HCT116 (cell line): ENCODE results near the gene ZHX3. TPM values are rescaled to one million over a fixed set of nuclear protein-coding genes. Genes with fewer than 3 reads are reported as not detected.

ENCODE experiments used
- ATAC-seq: fragments of 200-7000 bp; cut with Tn5 transposase; 2 replicates; pipeline ENCODE4 v1.9.1; 2020; ENCODE audit warnings: mild to moderate bottlenecking, moderate library complexity
- BruUV-seq: library from RNA; stranded (reverse); fragments of 400-500 nt; replicated peaks from 2 replicates; lab custom pipeline; 2021; lab: Mats Ljungman, UMichigan
- CTCF ChIA-PET: fragments of 300-600 bp; sonication (Branson Sonifier 250); formaldehyde crosslinking; loops from one replicate; lab custom pipeline; 2021; ENCODE audit warnings: antibody characterized with exemption; lab: Charles Lee
- POLR2A ChIA-PET: fragments of 300-600, 350-600 bp; sonication (Branson Sonifier 250); formaldehyde crosslinking; loops from one replicate; lab custom pipeline; 2021; ENCODE audit warnings: antibody characterized with exemption; lab: Charles Lee
- RAD21 ChIA-PET, 2 experiments: fragments of 300-600 bp; sonication (Branson Sonifier 250); formaldehyde crosslinking; loops; one replicate each; lab custom pipeline; 2023; ENCODE audit warnings: low total read pairs in 2 of 2; ENCODE audit not compliant: uncharacterized antibody in 2 of 2, unreplicated experiment in 2 of 2, low non-redundant PET in 1 of 2; lab: Charles Lee
- DNase-seq: peaks from one replicate; pipeline ENCODE4 v3.0.0-alpha.2; 2010; ENCODE audit warnings: low read depth, low spot score
- H2AFZ ChIP-seq: fragments of 200-600 bp; shearing (Covaris generic), sonication (generic); 2 replicates; pipeline ENCODE4 v1.6.1; 2017; ENCODE audit warnings: low read depth, mixed run types, mixed read lengths, antibody characterized with exemption, low read length; ENCODE audit not compliant: poor library complexity, severe bottlenecking
- H3K27ac ChIP-seq: 2 replicates; pipeline ENCODE4 v1.5.1; 2012; ENCODE audit warnings: low read depth, low read length
- H3K27me3 ChIP-seq: fragments of 200-600 bp; sonication (generic); 2 replicates; pipeline ENCODE4 v1.6.1; 2016; ENCODE audit warnings: mixed run types, low read length, mixed read lengths; ENCODE audit not compliant: insufficient read depth
- H3K36me3 ChIP-seq, 2 experiments: fragments of 200-500 bp in 1 of 2; fragments of 200-600 bp in 1 of 2; sonication (Bioruptor generic) in 1 of 2; sonication (generic) in 1 of 2; 2 replicates each; pipeline versions ENCODE4 v1.5.1 to v1.6.1; 2014 to 2016; ENCODE audit warnings: low read length in 2 of 2, inconsistent platforms in 1 of 2, mixed read lengths in 1 of 2, mixed run types in 1 of 2; ENCODE audit not compliant: insufficient read depth in 2 of 2, control insufficient read depth in 1 of 2
- H3K4me1 ChIP-seq, 2 experiments: fragments of 200-600 bp in 1 of 2; sonication (generic) in 1 of 2; 2 replicates each; pipeline versions ENCODE4 v1.5.1 to v1.6.1; 2012 to 2017; ENCODE audit warnings: low read length in 2 of 2, inconsistent platforms in 1 of 2, mild to moderate bottlenecking in 1 of 2, mixed read lengths in 1 of 2, mixed run types in 1 of 2, moderate library complexity in 1 of 2; ENCODE audit not compliant: insufficient read depth in 2 of 2, control insufficient read depth in 1 of 2
- H3K4me2 ChIP-seq: fragments of 200-600 bp; sonication (generic); 2 replicates; pipeline ENCODE4 v1.6.1; 2017; ENCODE audit warnings: mixed run types, low read length, mixed read lengths
- H3K4me3 ChIP-seq, 2 experiments: fragments of 200-600 bp in 1 of 2; sonication (generic) in 1 of 2; replicated peaks in 1 of 2; 2 replicates each; pipeline ENCODE4 v1.5.1; 2011 to 2016; ENCODE audit warnings: low read length in 2 of 2, control low read depth in 1 of 2, low read depth in 1 of 2, mild to moderate bottlenecking in 1 of 2, mixed read lengths in 1 of 2, mixed run types in 1 of 2
- H3K79me2 ChIP-seq: fragments of 200-600 bp; sonication (generic); 2 replicates; pipeline ENCODE4 v1.6.1; 2017; ENCODE audit warnings: mild to moderate bottlenecking, mixed run types, low read length, moderate library complexity, mixed read lengths; ENCODE audit not compliant: insufficient read depth
- H3K9ac ChIP-seq: fragments of 200-600 bp; sonication (generic); 2 replicates; pipeline ENCODE4 v1.6.1; 2016; ENCODE audit warnings: low read length, mixed read lengths
- H3K9me2 ChIP-seq: fragments of 200-600 bp; sonication (generic), shearing (Covaris generic); 2 replicates; pipeline ENCODE4 v1.6.1; 2017; ENCODE audit warnings: mixed run types, mild to moderate bottlenecking, moderate library complexity; ENCODE audit not compliant: insufficient read depth
- H3K9me3 ChIP-seq, 2 experiments: fragments of 200-500 bp in 1 of 2; fragments of 200-600 bp in 1 of 2; sonication (Bioruptor generic) in 1 of 2; sonication (generic) in 1 of 2; 2 replicates each; pipeline ENCODE4 v1.6.1; 2014 to 2017; ENCODE audit warnings: low read length in 2 of 2, mixed read lengths in 2 of 2, inconsistent platforms in 1 of 2, low read depth in 1 of 2, mild to moderate bottlenecking in 1 of 2, mixed run types in 1 of 2, moderate library complexity in 1 of 2; ENCODE audit not compliant: control insufficient read depth in 1 of 2, insufficient read depth in 1 of 2
- H4K20me1 ChIP-seq: fragments of 200-600 bp; sonication (generic), shearing (Covaris generic); 2 replicates; pipeline ENCODE4 v1.6.1; 2017; ENCODE audit warnings: mixed run types, mild to moderate bottlenecking, moderate library complexity; ENCODE audit not compliant: insufficient read depth
- CEBPB ChIP-seq: IDR thresholded peaks from 2 replicates; pipeline ENCODE4 v1.6.1; 2012; ENCODE audit warnings: low read depth
- ELF1 ChIP-seq: IDR thresholded peaks from 2 replicates; pipeline ENCODE4 v1.6.1; 2012; ENCODE audit warnings: low read depth, borderline replicate concordance
- EZH2phosphoT487 ChIP-seq: fragments of 200-600 bp; IDR thresholded peaks from 2 replicates; pipeline ENCODE4 v1.6.1; 2018; ENCODE audit warnings: antibody characterized with exemption, borderline replicate concordance
- FOSL1 ChIP-seq: IDR thresholded peaks from 2 replicates; pipeline ENCODE4 v1.6.1; 2012; ENCODE audit warnings: low read depth
- JUND ChIP-seq: IDR thresholded peaks from 2 replicates; pipeline ENCODE4 v1.6.1; 2012
- POLR2A ChIP-seq: IDR thresholded peaks from 2 replicates; pipeline ENCODE4 v1.7.0; 2011; ENCODE audit warnings: borderline replicate concordance; ENCODE audit not compliant: insufficient read depth, insufficient read length; ENCODE audit errors: extremely low read depth
- POLR2AphosphoS5 ChIP-seq: IDR thresholded peaks from 2 replicates; pipeline ENCODE4 v1.6.1; 2011; ENCODE audit warnings: mild to moderate bottlenecking, low read depth, low read length, moderate library complexity
- SIN3A ChIP-seq: IDR thresholded peaks from 2 replicates; pipeline ENCODE4 v1.6.1; 2012; ENCODE audit warnings: low read depth
- SP1 ChIP-seq: IDR thresholded peaks from 2 replicates; pipeline ENCODE4 v1.6.1; 2012; ENCODE audit warnings: low read depth
- SRF ChIP-seq: IDR thresholded peaks from 2 replicates; pipeline ENCODE4 v1.6.1; 2012; ENCODE audit warnings: low read depth
- TCF7L2 ChIP-seq: IDR thresholded peaks from 2 replicates; pipeline ENCODE4 v1.7.0; 2011; ENCODE audit warnings: borderline replicate concordance, inconsistent platforms; ENCODE audit not compliant: insufficient read depth, insufficient read length; ENCODE audit errors: extremely low read depth
- YY1 ChIP-seq: IDR thresholded peaks from 2 replicates; pipeline ENCODE4 v1.6.1; 2011; ENCODE audit warnings: low read length, low read depth, moderate library complexity, mild to moderate bottlenecking; ENCODE audit not compliant: insufficient replicate concordance; ENCODE audit errors: extremely low read depth
- intact Hi-C: fragments of 100-400 bp; cut with micrococcal nuclease; formaldehyde crosslinking; loops from 2 replicates; pipeline ENCODE4 v1.10.0; 2022
- total RNA-seq: library from RNA; stranded (reverse); gene quantifications from one replicate; pipeline ENCODE4 v1.2.1, GENCODE V29; 2021; ENCODE audit not compliant: unreplicated experiment
- TF ChIP-seq, protein P1 (sequence below), 3 experiments: fragments of 200-600 bp in 1 of 3; sonication (generic) in 1 of 3; IDR thresholded peaks in 2 of 3; conservative IDR thresholded peaks in 1 of 3; 2 replicates each; pipeline ENCODE4 v1.5.1; 2012 to 2017; ENCODE audit warnings: low read depth in 2 of 3, low read length in 2 of 3, antibody characterized with exemption in 1 of 3, borderline replicate concordance in 1 of 3, control low read depth in 1 of 3, mild to moderate bottlenecking in 1 of 3, mixed read lengths in 1 of 3, mixed run types in 1 of 3, moderate library complexity in 1 of 3; ENCODE audit not compliant: insufficient read depth in 1 of 3
- TF ChIP-seq, protein P2 (sequence below): IDR thresholded peaks from 2 replicates; pipeline ENCODE4 v1.6.1; 2012
- TF ChIP-seq, protein P3 (sequence below): IDR thresholded peaks from 2 replicates; pipeline ENCODE4 v1.6.1; 2011; ENCODE audit warnings: mild to moderate bottlenecking, low read length, moderate library complexity; ENCODE audit not compliant: insufficient replicate concordance; ENCODE audit errors: extremely low read depth
- TF ChIP-seq, protein P4 (sequence below): IDR thresholded peaks from 2 replicates; pipeline ENCODE4 v1.6.1; 2012; ENCODE audit warnings: low read depth

The ZHX3 gene
- total RNA-seq, 1 experiment from 2014 or later, result 13.3 TPM

DNA sequence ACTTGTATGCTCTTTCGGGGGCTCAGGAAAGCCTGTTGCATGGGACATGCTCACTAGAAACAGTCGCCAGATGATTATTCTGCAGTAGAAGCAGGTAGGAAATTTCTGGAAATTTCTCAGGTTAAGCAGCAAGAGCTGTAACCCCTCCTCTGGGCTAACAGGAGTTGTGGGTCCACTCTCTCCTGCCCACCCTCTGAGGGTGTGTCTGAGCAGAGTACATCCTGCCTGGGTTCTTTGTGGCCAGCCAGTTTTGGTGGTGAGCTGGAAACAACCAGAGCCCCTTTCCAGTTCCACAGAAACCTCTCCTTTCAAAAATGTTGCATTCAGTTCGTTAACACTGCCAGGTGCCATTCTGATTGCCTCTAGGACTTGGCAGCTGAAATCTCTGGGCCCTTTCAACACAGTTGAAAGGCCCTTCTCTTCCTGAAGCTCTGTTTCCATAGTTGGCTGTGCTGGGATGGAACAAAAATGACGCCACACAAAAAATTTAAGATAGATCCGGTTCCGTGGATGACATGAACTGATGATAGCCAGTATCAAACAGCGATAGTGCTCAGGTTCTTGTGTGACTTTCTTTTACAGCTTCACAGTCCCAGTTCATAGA is 141.7 kb downstream of the ZHX3 start:
- ATAC-seq (no peak), DNase-seq (no peak)
- Histone ChIP-seq H3K9me2 (no peaks in the 10 kb centered on the region), H3K4me1 (peaks cover 3 to 16% of the 10 kb centered on the region in 2 experiments; a peak in 3 of 4 replicates), H3K4me2 (no peak overlapping the region), H3K36me3 (peaks cover 12 to 14% of the 10 kb centered on the region in 2 experiments; a peak in 3 of 4 replicates), H3K27me3 (no peaks in the 10 kb centered on the region), H3K27ac (no peak overlapping the region), H3K9me3 (no peaks in the 10 kb centered on the region), H4K20me1 (no peaks in the 10 kb centered on the region), H3K9ac (no peak overlapping the region), H3K4me3 (no peak overlapping the region), H3K79me2 (no peaks in the 10 kb centered on the region), H2AFZ (no peak overlapping the region)
- intact Hi-C loops, result no loop called here
- ChIA-PET RAD21 (no interaction called here), CTCF (interaction anchor here (1.3 kb wide), 1 partner anchor 56 kb away, joined by 3 read pairs; no protein-coding TSS in a partner anchor), POLR2A (no interaction called here)
- BruUV-seq, result no TSS peak
- no peak for TF ChIP-seq TCF7L2
- TF ChIP-seq EZH2phosphoT487, result no peak
- TF ChIP-seq SIN3A, result no peak
- TF ChIP-seq FOSL1, result no peak
- no peak for TF ChIP-seq POLR2AphosphoS5
- no peak for TF ChIP-seq SRF
- no peak for TF ChIP-seq POLR2A
- no peak for TF ChIP-seq YY1
- TF ChIP-seq, protein P1, sequence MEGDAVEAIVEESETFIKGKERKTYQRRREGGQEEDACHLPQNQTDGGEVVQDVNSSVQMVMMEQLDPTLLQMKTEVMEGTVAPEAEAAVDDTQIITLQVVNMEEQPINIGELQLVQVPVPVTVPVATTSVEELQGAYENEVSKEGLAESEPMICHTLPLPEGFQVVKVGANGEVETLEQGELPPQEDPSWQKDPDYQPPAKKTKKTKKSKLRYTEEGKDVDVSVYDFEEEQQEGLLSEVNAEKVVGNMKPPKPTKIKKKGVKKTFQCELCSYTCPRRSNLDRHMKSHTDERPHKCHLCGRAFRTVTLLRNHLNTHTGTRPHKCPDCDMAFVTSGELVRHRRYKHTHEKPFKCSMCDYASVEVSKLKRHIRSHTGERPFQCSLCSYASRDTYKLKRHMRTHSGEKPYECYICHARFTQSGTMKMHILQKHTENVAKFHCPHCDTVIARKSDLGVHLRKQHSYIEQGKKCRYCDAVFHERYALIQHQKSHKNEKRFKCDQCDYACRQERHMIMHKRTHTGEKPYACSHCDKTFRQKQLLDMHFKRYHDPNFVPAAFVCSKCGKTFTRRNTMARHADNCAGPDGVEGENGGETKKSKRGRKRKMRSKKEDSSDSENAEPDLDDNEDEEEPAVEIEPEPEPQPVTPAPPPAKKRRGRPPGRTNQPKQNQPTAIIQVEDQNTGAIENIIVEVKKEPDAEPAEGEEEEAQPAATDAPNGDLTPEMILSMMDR (IDR thresholded peaks at IDR 0.05 in 2 of 3, conservative IDR thresholded peaks at IDR 0.05 in 1 of 3; ENCODE audit: borderline replicate concordance in 1 of 3, insufficient read depth in 1 of 3, low read depth in 2 of 3, low read length in 2 of 3), result no peak
- TF ChIP-seq, protein P2, sequence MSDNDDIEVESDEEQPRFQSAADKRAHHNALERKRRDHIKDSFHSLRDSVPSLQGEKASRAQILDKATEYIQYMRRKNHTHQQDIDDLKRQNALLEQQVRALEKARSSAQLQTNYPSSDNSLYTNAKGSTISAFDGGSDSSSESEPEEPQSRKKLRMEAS, result no peak
- TF ChIP-seq ELF1, result no peak
- no peak for TF ChIP-seq CEBPB
- no peak for TF ChIP-seq SP1
- TF ChIP-seq, protein P3, sequence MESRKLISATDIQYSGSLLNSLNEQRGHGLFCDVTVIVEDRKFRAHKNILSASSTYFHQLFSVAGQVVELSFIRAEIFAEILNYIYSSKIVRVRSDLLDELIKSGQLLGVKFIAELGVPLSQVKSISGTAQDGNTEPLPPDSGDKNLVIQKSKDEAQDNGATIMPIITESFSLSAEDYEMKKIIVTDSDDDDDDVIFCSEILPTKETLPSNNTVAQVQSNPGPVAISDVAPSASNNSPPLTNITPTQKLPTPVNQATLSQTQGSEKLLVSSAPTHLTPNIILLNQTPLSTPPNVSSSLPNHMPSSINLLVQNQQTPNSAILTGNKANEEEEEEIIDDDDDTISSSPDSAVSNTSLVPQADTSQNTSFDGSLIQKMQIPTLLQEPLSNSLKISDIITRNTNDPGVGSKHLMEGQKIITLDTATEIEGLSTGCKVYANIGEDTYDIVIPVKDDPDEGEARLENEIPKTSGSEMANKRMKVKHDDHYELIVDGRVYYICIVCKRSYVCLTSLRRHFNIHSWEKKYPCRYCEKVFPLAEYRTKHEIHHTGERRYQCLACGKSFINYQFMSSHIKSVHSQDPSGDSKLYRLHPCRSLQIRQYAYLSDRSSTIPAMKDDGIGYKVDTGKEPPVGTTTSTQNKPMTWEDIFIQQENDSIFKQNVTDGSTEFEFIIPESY, result no peak
- no peak for TF ChIP-seq JUND
- TF ChIP-seq, protein P4, sequence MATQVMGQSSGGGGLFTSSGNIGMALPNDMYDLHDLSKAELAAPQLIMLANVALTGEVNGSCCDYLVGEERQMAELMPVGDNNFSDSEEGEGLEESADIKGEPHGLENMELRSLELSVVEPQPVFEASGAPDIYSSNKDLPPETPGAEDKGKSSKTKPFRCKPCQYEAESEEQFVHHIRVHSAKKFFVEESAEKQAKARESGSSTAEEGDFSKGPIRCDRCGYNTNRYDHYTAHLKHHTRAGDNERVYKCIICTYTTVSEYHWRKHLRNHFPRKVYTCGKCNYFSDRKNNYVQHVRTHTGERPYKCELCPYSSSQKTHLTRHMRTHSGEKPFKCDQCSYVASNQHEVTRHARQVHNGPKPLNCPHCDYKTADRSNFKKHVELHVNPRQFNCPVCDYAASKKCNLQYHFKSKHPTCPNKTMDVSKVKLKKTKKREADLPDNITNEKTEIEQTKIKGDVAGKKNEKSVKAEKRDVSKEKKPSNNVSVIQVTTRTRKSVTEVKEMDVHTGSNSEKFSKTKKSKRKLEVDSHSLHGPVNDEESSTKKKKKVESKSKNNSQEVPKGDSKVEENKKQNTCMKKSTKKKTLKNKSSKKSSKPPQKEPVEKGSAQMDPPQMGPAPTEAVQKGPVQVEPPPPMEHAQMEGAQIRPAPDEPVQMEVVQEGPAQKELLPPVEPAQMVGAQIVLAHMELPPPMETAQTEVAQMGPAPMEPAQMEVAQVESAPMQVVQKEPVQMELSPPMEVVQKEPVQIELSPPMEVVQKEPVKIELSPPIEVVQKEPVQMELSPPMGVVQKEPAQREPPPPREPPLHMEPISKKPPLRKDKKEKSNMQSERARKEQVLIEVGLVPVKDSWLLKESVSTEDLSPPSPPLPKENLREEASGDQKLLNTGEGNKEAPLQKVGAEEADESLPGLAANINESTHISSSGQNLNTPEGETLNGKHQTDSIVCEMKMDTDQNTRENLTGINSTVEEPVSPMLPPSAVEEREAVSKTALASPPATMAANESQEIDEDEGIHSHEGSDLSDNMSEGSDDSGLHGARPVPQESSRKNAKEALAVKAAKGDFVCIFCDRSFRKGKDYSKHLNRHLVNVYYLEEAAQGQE, result no peak
